ENCODE measurements around the gene SV2C.

DNA sequence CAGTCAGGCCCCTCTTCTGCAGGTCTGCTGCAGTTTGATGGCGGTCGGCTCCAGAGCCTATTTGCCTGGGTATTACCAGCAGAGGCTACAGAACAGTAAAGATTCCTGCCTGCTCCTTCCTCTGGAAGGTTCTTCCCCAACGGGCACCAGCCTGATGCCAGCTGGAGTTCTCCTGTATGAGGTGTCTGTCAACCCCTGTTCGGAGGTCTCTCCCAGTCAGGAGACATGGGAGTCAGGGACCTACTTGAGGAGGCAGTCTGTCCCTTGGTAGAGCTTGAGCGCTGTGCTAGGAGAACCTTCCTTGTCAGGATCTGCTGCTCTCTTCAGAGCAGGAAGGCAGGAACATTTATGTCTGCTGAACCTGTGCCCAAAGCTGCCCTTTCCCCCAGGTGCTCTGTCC, 181.5 kb downstream of the SV2C start:
- TF ChIP-seq RAD21 (IDR thresholded peaks at IDR 0.05; ENCODE audit: insufficient read depth, low read depth, low read length) (no peak), POLR2A (IDR thresholded peaks at IDR 0.05; ENCODE audit: low read depth, low read length) (no peak), RFX5 (IDR thresholded peaks at IDR 0.05; ENCODE audit: low read depth, low read length) (no peak), EZH2 (IDR thresholded peaks at IDR 0.05; ENCODE audit: borderline replicate concordance, control insufficient read depth, low read depth, low read length) (no peak), CBX5 (IDR thresholded peaks at IDR 0.05; ENCODE audit: low read depth) (no peak), ZSCAN29 (IDR thresholded peaks at IDR 0.05) (no peak), POLR2AphosphoS2 (IDR thresholded peaks at IDR 0.05; ENCODE audit: low read depth, low read length) (no peak), FOXM1 (IDR thresholded peaks at IDR 0.05; ENCODE audit: low read depth, low read length) (no peak), NR2C1 (IDR thresholded peaks at IDR 0.05) (no peak), HDAC2 (IDR thresholded peaks at IDR 0.05) (no peak), SMC3 (IDR thresholded peaks at IDR 0.05; ENCODE audit: borderline replicate concordance, low read length) (no peak)
- TF ChIP-seq, protein P1, sequence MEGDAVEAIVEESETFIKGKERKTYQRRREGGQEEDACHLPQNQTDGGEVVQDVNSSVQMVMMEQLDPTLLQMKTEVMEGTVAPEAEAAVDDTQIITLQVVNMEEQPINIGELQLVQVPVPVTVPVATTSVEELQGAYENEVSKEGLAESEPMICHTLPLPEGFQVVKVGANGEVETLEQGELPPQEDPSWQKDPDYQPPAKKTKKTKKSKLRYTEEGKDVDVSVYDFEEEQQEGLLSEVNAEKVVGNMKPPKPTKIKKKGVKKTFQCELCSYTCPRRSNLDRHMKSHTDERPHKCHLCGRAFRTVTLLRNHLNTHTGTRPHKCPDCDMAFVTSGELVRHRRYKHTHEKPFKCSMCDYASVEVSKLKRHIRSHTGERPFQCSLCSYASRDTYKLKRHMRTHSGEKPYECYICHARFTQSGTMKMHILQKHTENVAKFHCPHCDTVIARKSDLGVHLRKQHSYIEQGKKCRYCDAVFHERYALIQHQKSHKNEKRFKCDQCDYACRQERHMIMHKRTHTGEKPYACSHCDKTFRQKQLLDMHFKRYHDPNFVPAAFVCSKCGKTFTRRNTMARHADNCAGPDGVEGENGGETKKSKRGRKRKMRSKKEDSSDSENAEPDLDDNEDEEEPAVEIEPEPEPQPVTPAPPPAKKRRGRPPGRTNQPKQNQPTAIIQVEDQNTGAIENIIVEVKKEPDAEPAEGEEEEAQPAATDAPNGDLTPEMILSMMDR (IDR thresholded peaks at IDR 0.05 in 2 of 3, conservative IDR thresholded peaks at IDR 0.05 in 1 of 3; ENCODE audit: control insufficient read depth in 2 of 3, extremely low read depth in 1 of 3, insufficient read depth in 1 of 3, low read depth in 3 of 3, low read length in 3 of 3), result no peak
- TF ChIP-seq, protein P2, sequence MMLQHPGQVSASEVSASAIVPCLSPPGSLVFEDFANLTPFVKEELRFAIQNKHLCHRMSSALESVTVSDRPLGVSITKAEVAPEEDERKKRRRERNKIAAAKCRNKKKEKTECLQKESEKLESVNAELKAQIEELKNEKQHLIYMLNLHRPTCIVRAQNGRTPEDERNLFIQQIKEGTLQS (IDR thresholded peaks at IDR 0.05; ENCODE audit: borderline replicate concordance, extremely low read depth, low read depth, low read length), result no peak
